CD8-positive, alpha-beta memory T cell (primary cell): ENCODE results near the gene PPP2R1B. TPM values are rescaled to one million over a fixed set of nuclear protein-coding genes. Genes with fewer than 3 reads are reported as not detected.

ENCODE experiments used
- CTCF ChIA-PET: fragments of 350-600 bp; sonication (Branson Sonifier 250); formaldehyde crosslinking; loops from one replicate; lab custom pipeline; 2021; ENCODE audit warnings: antibody characterized with exemption; lab: Charles Lee
- POLR2A ChIA-PET: fragments of 350-600 bp; sonication (Branson Sonifier 250); formaldehyde crosslinking; loops from one replicate; lab custom pipeline; 2021; ENCODE audit warnings: antibody characterized with exemption; lab: Charles Lee
- DNase-seq, 5 donors: peaks; one replicate each; pipeline versions ENCODE4 v3.0.0 to v3.0.0-alpha.2; 2020 to 2022; ENCODE audit warnings: mixed read lengths in 1 of 5
- H3K27ac ChIP-seq: one replicate; pipeline ENCODE4 v1.7.0; 2013; ENCODE audit warnings: low read depth, mild to moderate bottlenecking, low read length, moderate library complexity
- H3K27me3 ChIP-seq: 2 replicates; pipeline ENCODE4 v1.7.0; 2013; ENCODE audit warnings: low read length, mild to moderate bottlenecking; ENCODE audit not compliant: insufficient read depth, poor library complexity, severe bottlenecking
- H3K36me3 ChIP-seq: 2 replicates; pipeline ENCODE4 v1.7.0; 2013; ENCODE audit warnings: mild to moderate bottlenecking, low read length, moderate library complexity; ENCODE audit not compliant: insufficient read depth
- H3K4me1 ChIP-seq: 2 replicates; pipeline ENCODE4 v1.7.0; 2013; ENCODE audit warnings: mild to moderate bottlenecking, low read length, moderate library complexity; ENCODE audit not compliant: insufficient read depth
- H3K4me3 ChIP-seq: 2 replicates; pipeline ENCODE4 v1.7.0; 2013; ENCODE audit warnings: mild to moderate bottlenecking, low read length
- H3K9me3 ChIP-seq: 2 replicates; pipeline ENCODE4 v1.7.0; 2013; ENCODE audit warnings: mild to moderate bottlenecking, low read length
- H3K27ac Mint-ChIP-seq, 8 donors: one replicate each; pipeline ENCODE4 v1.8.0; 2020 to 2021; ENCODE audit warnings: mixed read lengths in 8 of 8, mild to moderate bottlenecking in 6 of 8, inconsistent platforms in 3 of 8, moderate library complexity in 3 of 8
- H3K27me3 Mint-ChIP-seq, 2 donors: one replicate each; pipeline ENCODE4 v1.8.0; 2020 to 2021; ENCODE audit warnings: mixed read lengths in 2 of 2, mild to moderate bottlenecking in 1 of 2, moderate library complexity in 1 of 2
- H3K36me3 Mint-ChIP-seq, 3 donors: one replicate each; pipeline ENCODE4 v1.8.0; 2020 to 2021; ENCODE audit warnings: mixed read lengths in 3 of 3, inconsistent platforms in 1 of 3, mild to moderate bottlenecking in 1 of 3
- H3K4me1 Mint-ChIP-seq, 3 donors: one replicate each; pipeline ENCODE4 v1.8.0; 2020 to 2021; ENCODE audit warnings: mixed read lengths in 3 of 3, inconsistent platforms in 1 of 3, mild to moderate bottlenecking in 1 of 3
- H3K4me3 Mint-ChIP-seq, 7 donors: one replicate each; pipeline ENCODE4 v1.8.0; 2020 to 2021; ENCODE audit warnings: mixed read lengths in 7 of 7, mild to moderate bottlenecking in 6 of 7, moderate library complexity in 4 of 7, inconsistent platforms in 2 of 7
- H3K9me3 Mint-ChIP-seq, 5 donors: one replicate each; pipeline ENCODE4 v1.8.0; 2020 to 2022; ENCODE audit warnings: mixed read lengths in 5 of 5, mild to moderate bottlenecking in 3 of 5, moderate library complexity in 2 of 5, inconsistent platforms in 1 of 5
- polyA plus RNA-seq: library from polyadenylated mRNA; unstranded; fragments of 300-500 nt; fragmentation: Illumina TruSeq; gene quantifications from one replicate; pipeline ENCODE4 v1.2.3, GENCODE V29; 2021
- total RNA-seq, 2 experiments: library from RNA; stranded (reverse); gene quantifications; one replicate each; pipeline ENCODE4 v1.2.3, GENCODE V29; 2021

PPP2R1B gene
- total and polyA plus RNA-seq, 3 experiments from 2014 or later, result 21.9 to 61.6 (median 55.3) TPM

GRCh38 chr11:111691741-111692140 lies 74.4 kb downstream of the PPP2R1B start:
- H3K27ac Mint-ChIP-seq, result no peak overlapping the region
- no peaks in the 10 kb centered on the region for H3K27me3 Mint-ChIP-seq
- CTCF ChIA-PET, result interaction anchor here (1.0 kb wide), 1 partner anchor 25 kb away, joined by 3 read pairs; no protein-coding TSS in a partner anchor
- H3K9me3 Mint-ChIP-seq, result no peaks in the 10 kb centered on the region
- DNase-seq, result no peak
- H3K4me1 ChIP-seq, result no peaks in the 10 kb centered on the region
- H3K4me3 Mint-ChIP-seq, result no peak overlapping the region
- no peaks in the 10 kb centered on the region for H3K27me3 ChIP-seq
- H3K36me3 ChIP-seq, result peaks cover 4% of the 10 kb centered on the region
- no peaks in the 10 kb centered on the region for H3K9me3 ChIP-seq
- POLR2A ChIA-PET, result no interaction called here
- H3K4me3 ChIP-seq, result no peak overlapping the region
- H3K36me3 Mint-ChIP-seq, result peaks cover 7 to 51% (median 21%) of the 10 kb centered on the region in 3 donors
- H3K4me1 Mint-ChIP-seq, result no peaks in the 10 kb centered on the region
- no peak overlapping the region for H3K27ac ChIP-seq

- Mint-ChIP-seq H3K4me3 (no peak overlapping the region), H3K4me1 (no peaks in the 10 kb centered on the region), H3K9me3 (no peaks in the 10 kb centered on the region), H3K27ac (peak overlapping the region in 1 of 8 donors; percentile 79), H3K36me3 (peaks cover 7 to 52% (median 21%) of the 10 kb centered on the region in 3 donors), H3K27me3 (no peaks in the 10 kb centered on the region)
- ChIA-PET CTCF (interaction anchor here (1.0 kb wide), 1 partner anchor 26 kb away, joined by 3 read pairs; no protein-coding TSS in a partner anchor), POLR2A (no interaction called here)
- Histone ChIP-seq H3K27ac (no peak overlapping the region), H3K27me3 (no peaks in the 10 kb centered on the region), H3K4me3 (no peak overlapping the region), H3K36me3 (peaks cover 4% of the 10 kb centered on the region), H3K4me1 (no peaks in the 10 kb centered on the region), H3K9me3 (no peaks in the 10 kb centered on the region)
- DNase-seq, result no peak
Observed at GRCh38 chr11:111691176-111691575, 75.0 kb downstream of the PPP2R1B start.

- POLR2A ChIA-PET, result no interaction called here
- H3K27ac Mint-ChIP-seq, result no peak overlapping the region
- H3K36me3 ChIP-seq, result peaks cover 4% of the 10 kb centered on the region
- H3K4me3 Mint-ChIP-seq, result no peak overlapping the region
- no peaks in the 10 kb centered on the region for H3K27me3 ChIP-seq
- H3K9me3 Mint-ChIP-seq, result no peaks in the 10 kb centered on the region
- H3K27me3 Mint-ChIP-seq, result no peaks in the 10 kb centered on the region
- no peak for DNase-seq
- H3K4me1 ChIP-seq, result no peaks in the 10 kb centered on the region
- no peak overlapping the region for H3K27ac ChIP-seq
- H3K4me3 ChIP-seq, result no peak overlapping the region
- peaks cover 7 to 48% (median 27%) of the 10 kb centered on the region in 3 donors for H3K36me3 Mint-ChIP-seq
- H3K9me3 ChIP-seq, result no peaks in the 10 kb centered on the region
- CTCF ChIA-PET, result no interaction called here
- no peaks in the 10 kb centered on the region for H3K4me1 Mint-ChIP-seq
Observed at GRCh38 chr11:111688013-111688412, 78.2 kb downstream of the PPP2R1B start.

- Histone ChIP-seq H3K4me1 (no peaks in the 10 kb centered on the region), H3K4me3 (no peak overlapping the region), H3K27ac (no peak overlapping the region), H3K27me3 (no peaks in the 10 kb centered on the region), H3K9me3 (no peaks in the 10 kb centered on the region), H3K36me3 (peaks cover 4% of the 10 kb centered on the region)
- H3K36me3 Mint-ChIP-seq, result peaks cover 5 to 31% (median 21%) of the 10 kb centered on the region in 3 donors
- H3K4me1 Mint-ChIP-seq, result no peaks in the 10 kb centered on the region
- no peak overlapping the region for H3K4me3 Mint-ChIP-seq
- H3K27me3 Mint-ChIP-seq, result no peaks in the 10 kb centered on the region
- DNase-seq, result no peak
- CTCF ChIA-PET, result interaction anchor here (0.7 kb wide), 1 partner anchor 12 kb away, joined by 4 read pairs; no protein-coding TSS in a partner anchor
- POLR2A ChIA-PET, result no interaction called here
- no peaks in the 10 kb centered on the region for H3K9me3 Mint-ChIP-seq
- H3K27ac Mint-ChIP-seq, result no peak overlapping the region
Observed at GRCh38 chr11:111684251-111684650, 81.9 kb downstream of the PPP2R1B start.

- Histone ChIP-seq H3K27me3 (no peaks in the 10 kb centered on the region), H3K36me3 (peaks cover 4% of the 10 kb centered on the region), H3K4me3 (no peak overlapping the region), H3K27ac (no peak overlapping the region), H3K4me1 (no peaks in the 10 kb centered on the region), H3K9me3 (no peaks in the 10 kb centered on the region)
- DNase-seq, result no peak
- H3K27me3 Mint-ChIP-seq, result no peaks in the 10 kb centered on the region
- POLR2A ChIA-PET, result no interaction called here
- H3K4me1 Mint-ChIP-seq, result no peaks in the 10 kb centered on the region
- no peaks in the 10 kb centered on the region for H3K9me3 Mint-ChIP-seq
- H3K4me3 Mint-ChIP-seq, result no peak overlapping the region
- peaks cover 3 to 27% (median 16%) of the 10 kb centered on the region in 3 donors for H3K36me3 Mint-ChIP-seq
- no peak overlapping the region for H3K27ac Mint-ChIP-seq
- CTCF ChIA-PET, result no interaction called here
Observed at GRCh38 chr11:111683806-111684205, 82.4 kb downstream of the PPP2R1B start.

GRCh38 chr11:111680486-111681175 lies 85.6 kb downstream of the PPP2R1B start:
- H3K36me3 Mint-ChIP-seq, result peaks cover 6 to 22% (median 16%) of the 10 kb centered on the region in 3 donors
- Histone ChIP-seq H3K9me3 (no peaks in the 10 kb centered on the region), H3K4me3 (no peak overlapping the region), H3K36me3 (no peaks in the 10 kb centered on the region), H3K4me1 (no peaks in the 10 kb centered on the region), H3K27ac (no peak overlapping the region), H3K27me3 (no peaks in the 10 kb centered on the region)
- no peaks in the 10 kb centered on the region for H3K4me1 Mint-ChIP-seq
- H3K27me3 Mint-ChIP-seq, result no peaks in the 10 kb centered on the region
- CTCF ChIA-PET, result interaction anchor here (1.5 kb wide), 1 partner anchor 13 kb away, joined by 3 read pairs; no protein-coding TSS in a partner anchor
- POLR2A ChIA-PET, result no interaction called here
- H3K27ac Mint-ChIP-seq, result no peak overlapping the region
- H3K4me3 Mint-ChIP-seq, result no peak overlapping the region
- DNase-seq, result no peak
- no peaks in the 10 kb centered on the region for H3K9me3 Mint-ChIP-seq

Other genes starting within 250 kb of the PPP2R1B start
- gene LAYN, start 225.7 kb downstream of the PPP2R1B start, total RNA-seq, result 1 to 10 TPM in 1 of 2 experiments, under 1 TPM in 1; 0.85 to 1.4 TPM
- 0.21 TPM for gene LAYN, start 225.7 kb downstream of the PPP2R1B start, polyA plus RNA-seq
- gene SIK2, start 163.9 kb downstream of the PPP2R1B start, total RNA-seq, result 10 to 100 TPM in 1 of 2 experiments, 1 to 10 TPM in 1; 8.8 to 10.3 TPM
- 0.48 TPM for gene SIK2, start 163.9 kb downstream of the PPP2R1B start, polyA plus RNA-seq
- gene ALG9, start 105.2 kb upstream of the PPP2R1B start, total RNA-seq, result 10 to 100 TPM; 37.4 to 38.0 TPM
- 16.7 TPM for gene ALG9, start 105.2 kb upstream of the PPP2R1B start, polyA plus RNA-seq
- gene FDXACB1, start 112.8 kb upstream of the PPP2R1B start, total RNA-seq, result 10 to 100 TPM; 11.6 to 12.7 TPM
- 6.4 TPM for gene FDXACB1, start 112.8 kb upstream of the PPP2R1B start, polyA plus RNA-seq
- gene CFAP68, start 113.2 kb upstream of the PPP2R1B start, total RNA-seq, result 10 to 100 TPM; 36.7 to 44.3 TPM
- gene CFAP68, start 113.2 kb upstream of the PPP2R1B start, polyA plus RNA-seq, result 24.7 TPM
- gene CRYAB, start 145.4 kb upstream of the PPP2R1B start, total RNA-seq, result not detected
- gene CRYAB, start 145.4 kb upstream of the PPP2R1B start, polyA plus RNA-seq, result not detected
- not detected for gene HSPB2, start 146.3 kb upstream of the PPP2R1B start, total RNA-seq
- not detected for gene HSPB2, start 146.3 kb upstream of the PPP2R1B start, polyA plus RNA-seq
- not detected for gene C11orf52, start 152.5 kb upstream of the PPP2R1B start, total RNA-seq
- not detected for gene C11orf52, start 152.5 kb upstream of the PPP2R1B start, polyA plus RNA-seq
- 10 to 100 TPM; 11.3 to 12.7 TPM for gene DIXDC1, start 171.0 kb upstream of the PPP2R1B start, total RNA-seq
- gene DIXDC1, start 171.0 kb upstream of the PPP2R1B start, polyA plus RNA-seq, result 2.4 TPM